NCI-H524 treated with DMSO at 0.1 percent for 48 hours (cell line): Measurements from ENCODE around the gene EFCAB14.
"Not testable (repeated sequence)": the region's sequence is repeated elsewhere in the genome, so short reads cannot be mapped to it uniquely, and the experiment has no call there.

Source experiments
- DNase-seq: peaks from one replicate; lab custom pipeline; 2025; lab: John Stamatoyannopoulos, UW

Gene EFCAB14

DNA sequence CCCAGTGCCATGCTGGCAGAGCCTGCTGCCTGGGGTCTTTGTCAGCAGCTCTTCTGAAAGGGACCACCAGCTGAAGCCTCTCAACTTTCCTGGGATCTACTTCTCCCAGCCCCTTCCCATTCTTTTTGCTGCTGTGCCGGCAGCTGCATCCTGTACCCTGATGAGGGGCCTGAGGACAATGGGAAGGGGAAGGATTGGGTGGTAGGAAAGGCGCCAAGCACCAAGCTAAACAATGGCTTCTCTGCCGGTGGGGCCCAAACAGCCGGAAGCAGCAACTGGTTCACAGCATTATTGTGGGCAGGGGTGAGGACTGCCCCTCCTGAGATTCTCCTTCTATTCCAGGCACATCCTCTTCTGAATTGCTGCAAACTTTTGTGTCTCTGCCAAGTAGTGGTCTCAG lies 5.0 kb upstream of the EFCAB14 start:
- DNase-seq = no peak

DNA sequence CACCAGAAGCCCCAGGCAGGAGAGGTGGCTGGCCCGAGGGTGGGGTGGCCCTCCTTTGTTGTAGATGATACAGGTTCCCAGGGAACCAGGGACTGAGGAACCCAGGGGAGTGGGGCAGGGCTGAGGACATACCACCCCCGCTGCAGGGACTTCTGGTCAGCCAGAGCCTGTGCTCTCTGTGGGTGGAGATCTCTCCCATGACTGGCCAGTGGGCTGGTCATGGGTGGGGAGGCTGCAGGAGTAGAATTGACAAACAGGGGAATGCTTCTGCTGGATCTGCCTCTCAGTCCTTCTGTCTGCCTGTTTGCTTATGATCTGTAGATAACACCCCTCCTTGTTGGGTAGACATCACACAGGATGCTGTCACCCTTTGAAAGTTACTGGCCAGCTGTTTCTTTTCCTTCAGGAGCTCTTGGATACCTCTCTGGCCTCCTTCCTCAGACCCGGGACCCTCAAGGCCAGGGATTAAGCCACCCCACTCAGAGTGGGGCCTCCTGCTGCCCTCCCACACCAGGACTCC lies 2.8 kb upstream of the EFCAB14 start:
- DNase-seq = no peak

DNA sequence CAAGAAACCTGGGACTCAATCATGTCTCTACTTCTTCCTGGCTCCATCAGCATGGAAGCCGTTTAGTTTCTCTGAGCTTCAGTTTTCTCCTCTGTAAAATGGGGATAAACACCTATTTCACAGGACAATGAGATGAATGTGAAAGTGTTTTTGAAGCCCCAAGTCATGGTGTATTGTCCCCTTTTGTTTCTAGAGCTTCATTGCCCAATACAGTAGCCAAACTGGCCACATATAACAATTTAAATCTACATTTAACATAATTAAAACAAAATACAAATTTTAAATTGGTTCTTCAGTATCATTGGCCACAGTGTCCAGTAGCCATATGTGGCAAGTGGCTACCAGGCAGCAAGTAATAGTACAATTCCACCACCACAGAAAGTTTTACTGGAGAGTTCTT lies 2.3 kb upstream of the EFCAB14 start:
- no peak for DNase-seq

DNA sequence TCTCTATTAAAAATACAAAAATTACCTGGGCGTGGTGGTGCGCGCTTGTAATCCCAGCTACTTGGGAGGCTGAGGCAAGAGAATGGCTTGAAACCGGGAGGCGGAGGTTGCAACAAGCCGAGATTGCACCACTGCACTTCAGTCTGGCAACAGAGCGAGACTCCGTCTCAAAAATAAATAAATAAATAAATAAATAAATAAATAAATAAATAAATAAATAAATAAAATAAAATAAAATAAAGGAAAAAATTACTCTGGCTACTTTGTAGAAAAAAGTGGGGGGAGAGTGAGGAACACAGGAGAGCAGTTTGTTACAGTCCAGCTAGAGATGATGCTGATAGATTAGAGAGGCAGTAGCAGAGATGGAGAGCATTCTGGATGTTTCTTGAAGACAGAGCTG lies 1.4 kb upstream of the EFCAB14 start:
- not testable (repeated sequence) for DNase-seq

DNA sequence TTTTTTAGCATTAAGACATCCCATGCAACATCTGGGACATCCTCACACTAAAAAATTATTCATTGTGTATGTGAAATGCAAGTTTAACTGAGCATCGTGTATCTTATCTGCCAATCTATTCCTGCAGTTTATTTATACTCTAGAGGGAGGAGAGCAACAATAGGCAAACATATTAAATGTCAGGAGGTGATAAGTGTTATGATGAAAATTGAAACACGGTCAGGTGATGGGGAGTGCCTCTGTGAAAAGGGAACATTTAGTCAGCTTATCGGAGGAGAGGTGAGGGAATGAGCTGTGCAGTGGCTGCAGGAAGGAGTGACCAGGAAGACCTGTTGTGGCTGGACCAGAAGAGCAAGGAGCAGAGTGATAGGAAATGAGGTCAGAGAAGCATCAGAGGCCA lies 775 bp upstream of the EFCAB14 start:
- no peak for DNase-seq

DNA sequence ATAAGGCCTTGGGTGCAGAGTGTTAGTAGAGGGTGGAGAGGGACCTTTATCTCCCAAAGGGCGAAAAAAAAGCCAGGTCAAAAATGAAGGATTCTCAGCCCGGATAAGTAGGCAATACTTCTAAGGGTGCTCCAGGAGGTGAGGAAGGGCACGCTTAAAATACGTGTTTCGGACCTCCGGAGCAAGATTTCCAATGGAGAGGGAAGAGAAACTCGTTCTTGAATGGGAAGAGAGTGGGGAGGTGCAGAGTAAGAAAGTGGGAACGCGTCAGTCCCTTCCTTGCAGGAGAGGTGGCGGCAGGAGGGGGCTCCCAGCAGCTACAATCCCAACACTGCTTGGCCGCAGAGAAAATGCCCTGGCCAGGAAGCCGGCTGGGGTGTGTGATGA lies 581 bp downstream of the EFCAB14 start:
- no peak for DNase-seq

DNA sequence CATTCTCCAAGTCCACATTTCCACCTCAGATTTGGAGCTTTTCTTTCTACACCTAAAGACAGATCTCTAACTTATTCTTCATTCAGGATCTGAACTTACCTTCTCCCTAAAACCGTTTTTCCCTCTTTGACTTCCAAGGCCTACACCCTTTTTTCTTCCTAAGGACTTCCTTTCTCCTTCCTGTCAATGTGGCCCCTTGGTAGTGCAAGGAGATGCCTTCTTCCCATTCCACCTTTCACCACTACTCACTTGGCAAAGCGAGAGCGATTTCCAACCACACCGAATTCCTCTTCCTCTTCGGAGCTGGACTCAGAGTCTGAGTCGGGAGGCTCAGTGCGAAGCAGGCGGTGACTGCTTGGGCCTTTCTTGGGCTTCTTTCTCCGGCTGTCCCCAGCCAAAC lies 1.3 kb downstream of the EFCAB14 start:
- no peak for DNase-seq

DNA sequence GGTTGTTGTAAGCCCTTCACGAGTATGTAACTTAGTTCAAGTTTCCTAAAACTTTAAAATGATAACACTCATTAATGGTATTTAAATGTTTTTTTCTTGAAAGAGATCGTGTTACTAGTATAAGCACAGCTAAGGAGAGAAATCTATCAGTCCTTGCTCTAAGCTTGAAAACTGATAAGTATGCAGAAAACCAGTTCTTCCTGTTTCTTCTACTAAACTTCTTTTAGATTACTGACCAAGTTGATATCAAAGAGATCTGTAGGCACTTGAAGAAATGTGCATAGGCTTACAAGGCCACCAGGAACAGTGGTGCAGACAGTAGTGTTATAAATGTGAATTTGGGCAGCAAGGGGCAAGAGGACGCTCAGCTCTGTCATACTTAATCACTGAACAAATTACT lies 3.9 kb downstream of the EFCAB14 start:
- no peak for DNase-seq

DNA sequence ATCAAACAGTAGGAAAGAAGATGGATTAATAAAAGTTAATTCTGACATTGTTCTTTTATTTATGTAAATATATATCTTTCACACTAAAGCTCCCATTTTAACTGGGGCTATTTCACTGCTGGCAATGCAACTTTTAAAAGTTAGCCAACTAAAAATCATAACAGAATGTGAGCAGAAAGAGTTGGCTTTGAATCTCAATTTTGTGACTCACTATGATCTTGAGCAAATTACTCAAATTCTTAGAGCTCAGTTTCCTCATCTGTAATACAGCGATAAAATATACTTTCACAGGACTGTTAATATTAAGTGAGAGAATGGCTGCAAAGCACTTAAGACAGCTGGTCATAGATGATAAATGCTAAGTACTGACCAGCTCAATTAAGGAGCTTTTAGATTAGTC lies 10.8 kb downstream of the EFCAB14 start:
- no peak for DNase-seq

DNA sequence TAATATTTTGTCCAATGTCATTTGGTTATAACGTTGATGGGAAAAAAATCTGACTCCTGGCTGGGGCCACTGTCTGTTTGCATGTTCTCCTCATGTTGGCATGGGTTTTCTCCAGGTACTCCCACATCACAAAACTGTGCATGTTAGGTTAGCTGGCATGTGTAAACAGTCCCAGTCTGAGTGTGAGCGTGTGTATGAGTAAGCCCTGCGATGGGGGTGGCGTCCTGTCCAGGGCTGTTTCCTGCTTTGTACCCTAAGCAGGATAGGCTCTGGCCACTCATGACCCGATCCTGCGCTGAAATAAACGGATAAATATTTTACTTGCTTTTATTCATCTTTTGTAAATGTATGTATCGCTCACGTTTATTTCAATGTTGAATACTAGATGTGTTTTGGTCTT lies 13.5 kb downstream of the EFCAB14 start:
- DNase-seq = no peak

DNA sequence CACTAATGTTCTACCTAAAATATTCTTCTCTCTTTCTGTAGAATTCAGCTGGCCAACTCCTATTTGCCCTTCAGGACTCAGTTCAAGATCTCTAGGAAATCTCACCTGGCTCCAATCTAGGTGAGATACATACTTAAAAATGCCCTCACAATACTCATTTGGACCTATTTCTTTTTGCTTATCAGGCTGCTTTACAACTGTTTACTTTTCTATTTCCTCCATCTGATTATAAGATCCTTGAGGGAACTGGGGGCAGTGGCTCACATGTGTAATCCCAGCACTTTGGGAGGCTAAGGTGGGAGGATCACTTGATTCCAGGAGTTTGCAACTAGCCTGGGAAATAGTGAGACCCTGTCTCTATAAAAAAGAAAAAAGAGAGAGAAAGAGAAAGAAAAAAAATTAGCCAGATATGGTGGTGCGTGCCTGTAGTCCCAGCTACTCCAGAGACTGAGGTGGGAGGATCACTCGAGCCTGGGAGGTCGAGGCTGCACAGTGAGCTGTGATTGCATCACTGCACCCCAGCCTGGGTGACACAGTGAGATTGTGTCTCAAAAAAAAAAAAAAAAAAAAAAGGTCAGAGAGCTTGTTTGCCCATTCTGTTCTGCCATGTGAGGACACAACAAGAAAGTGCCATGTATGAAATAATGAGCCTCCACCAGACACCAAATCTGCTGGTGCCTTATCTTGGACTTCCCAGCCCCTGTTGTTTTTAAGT lies 14.8 kb downstream of the EFCAB14 start:
- DNase-seq = no peak

DNA sequence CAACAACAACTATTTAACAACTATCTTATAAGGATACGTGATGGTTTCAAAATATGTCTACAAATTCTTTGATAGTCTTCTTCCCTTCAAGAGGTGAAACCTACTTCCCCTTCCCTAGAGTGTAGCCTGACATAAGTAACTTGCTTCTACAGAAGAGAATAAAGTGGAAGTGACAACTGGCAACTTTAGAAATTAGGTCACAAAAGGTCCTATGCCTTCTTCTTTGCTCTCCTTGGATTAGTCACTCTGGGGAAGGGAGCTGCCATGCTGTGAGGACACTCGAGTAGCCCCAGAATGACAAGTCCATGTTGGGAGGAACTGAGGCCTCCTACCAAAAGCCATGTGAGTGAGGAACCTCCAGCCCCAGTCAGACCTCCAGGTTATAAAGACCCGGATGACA lies 19.2 kb downstream of the EFCAB14 start:
- DNase-seq = no peak

DNA sequence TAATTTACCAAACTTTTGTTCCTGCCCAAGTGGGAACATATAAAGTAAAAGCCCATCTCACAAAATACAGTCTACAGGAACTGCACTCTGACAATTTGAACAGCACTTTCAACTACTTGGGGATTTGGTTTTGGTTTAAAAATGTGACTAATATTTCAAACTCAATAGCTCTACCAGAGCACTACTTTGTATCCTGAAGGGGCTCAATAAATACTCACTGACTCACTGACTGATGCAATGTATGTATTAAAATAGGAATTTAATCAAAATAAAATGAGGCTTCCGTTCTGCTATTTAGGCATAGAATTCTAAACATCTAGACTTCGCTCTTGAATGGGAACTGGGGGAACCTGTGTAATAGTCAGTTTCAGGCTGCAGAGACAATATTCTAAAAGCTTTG lies 21.9 kb downstream of the EFCAB14 start:
- DNase-seq = no peak

DNA sequence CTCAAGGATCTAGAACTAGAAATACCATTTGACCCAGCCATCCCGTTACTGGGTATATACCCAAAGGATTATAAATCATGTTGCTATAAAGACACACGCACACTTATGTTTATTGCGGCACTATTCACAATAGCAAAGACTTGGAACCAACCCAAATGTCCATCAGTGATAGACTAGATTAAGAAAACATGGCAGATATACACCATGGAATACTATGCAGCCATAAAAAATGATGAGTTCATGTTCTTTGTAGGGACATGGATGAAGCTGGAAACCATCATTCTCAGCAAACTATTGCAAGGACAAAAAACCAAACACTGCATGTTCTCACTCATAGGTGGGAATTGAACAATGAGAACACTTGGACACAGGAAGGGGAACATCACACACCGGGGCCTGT lies 24.2 kb downstream of the EFCAB14 start:
- not testable (repeated sequence) for DNase-seq

DNA sequence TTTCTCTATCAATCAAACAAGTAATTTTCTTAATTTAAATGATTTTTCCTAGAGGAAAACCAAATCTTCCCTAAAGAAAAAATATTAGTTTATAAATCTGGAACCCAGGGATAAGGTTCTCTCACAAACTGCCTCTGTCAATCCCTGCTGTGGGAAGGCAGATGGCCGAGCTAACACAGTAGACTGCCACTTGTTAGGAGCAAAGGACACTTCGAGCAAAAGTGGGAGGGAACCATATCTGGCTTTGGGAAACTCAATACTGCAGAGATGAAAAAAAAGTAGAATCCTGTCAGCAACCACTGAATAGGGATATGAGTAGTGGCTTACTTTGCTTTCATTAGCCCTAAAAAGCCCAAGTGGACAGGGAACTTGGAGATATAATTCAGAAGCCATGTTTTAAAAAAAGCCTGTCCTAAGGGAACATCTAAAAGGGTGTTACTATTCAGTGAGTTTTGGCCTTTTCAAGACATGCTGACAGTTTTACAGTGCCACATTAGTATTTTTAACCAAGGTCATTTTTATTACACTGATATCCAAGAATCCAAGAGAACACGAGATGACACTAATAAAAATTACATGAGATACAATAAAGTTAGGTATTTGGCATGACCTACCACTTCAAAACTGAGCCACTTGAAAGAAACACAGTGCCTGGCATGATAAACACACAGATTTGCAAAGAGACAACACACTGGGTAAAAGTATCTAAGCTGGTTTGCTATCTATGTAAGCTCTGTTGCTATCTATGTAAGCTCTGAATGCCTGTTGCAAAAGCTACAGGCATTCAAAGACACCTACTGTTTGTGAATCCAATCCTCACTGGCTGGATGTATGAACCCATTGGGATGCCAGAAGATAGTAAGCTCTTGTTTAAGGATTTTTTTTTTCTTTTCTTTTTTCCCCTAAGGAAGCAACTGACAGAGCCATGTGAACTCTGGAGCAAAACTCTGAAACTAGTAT lies 25.8 kb downstream of the EFCAB14 start:
- peak; percentile 35 for DNase-seq

DNA sequence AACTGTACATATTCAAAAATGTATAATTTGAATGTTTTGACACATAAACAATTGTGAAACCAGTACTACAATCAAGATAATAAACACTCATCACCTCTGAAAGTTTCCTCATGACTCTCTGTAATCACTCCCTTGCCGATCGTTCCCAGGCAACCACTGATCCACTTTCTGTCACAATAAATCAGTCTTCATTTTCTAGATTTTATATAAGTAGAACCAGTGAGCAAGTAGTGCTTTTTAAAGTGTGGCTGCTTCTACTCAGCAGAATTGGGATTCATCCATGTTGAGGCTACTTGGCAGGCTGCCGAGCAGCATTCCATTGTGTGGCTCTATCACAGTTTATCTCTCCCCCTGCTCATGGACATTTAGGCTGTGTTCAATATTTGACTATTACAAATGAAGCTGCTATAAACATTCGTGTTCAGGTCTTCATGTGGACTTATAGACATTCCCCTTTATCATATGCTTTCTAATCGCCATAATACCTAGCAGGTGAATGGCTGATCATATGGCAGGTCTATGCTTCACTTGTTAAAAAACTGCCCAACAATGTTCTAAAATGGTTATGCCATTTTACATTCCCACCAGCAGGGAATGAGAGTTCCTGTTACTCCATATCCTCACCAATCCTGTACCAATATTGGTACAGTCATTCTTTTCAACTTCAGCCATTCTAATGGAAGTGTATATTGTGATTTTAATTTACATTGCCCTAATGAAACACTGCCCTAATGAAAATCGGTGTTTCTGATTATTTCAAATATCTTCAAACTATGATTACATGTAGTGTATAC lies 26.7 kb downstream of the EFCAB14 start:
- DNase-seq = no peak

DNA sequence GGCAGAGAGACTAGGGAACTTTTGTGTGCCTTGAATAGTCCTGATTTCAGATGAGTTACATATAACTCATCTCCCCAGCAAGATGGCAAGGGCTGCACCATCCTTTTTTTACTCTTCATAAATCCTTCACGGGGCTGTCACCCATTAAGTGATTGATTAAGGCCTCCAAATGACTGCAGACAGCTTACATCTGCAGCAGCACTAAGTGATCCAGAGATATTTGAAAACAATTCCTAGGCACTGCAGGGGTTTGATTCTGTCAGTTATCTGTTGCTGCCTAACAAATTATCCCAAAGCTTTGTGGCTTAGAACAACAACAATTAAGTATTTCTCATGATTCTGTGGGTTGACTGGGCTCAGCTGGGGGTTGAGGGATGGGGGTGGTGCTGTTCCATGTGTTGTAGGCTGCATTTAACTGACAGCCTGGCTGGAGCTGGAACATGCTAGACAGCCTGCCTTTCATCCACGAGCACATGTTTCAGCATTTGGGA lies 27.9 kb downstream of the EFCAB14 start:
- DNase-seq = no peak

DNA sequence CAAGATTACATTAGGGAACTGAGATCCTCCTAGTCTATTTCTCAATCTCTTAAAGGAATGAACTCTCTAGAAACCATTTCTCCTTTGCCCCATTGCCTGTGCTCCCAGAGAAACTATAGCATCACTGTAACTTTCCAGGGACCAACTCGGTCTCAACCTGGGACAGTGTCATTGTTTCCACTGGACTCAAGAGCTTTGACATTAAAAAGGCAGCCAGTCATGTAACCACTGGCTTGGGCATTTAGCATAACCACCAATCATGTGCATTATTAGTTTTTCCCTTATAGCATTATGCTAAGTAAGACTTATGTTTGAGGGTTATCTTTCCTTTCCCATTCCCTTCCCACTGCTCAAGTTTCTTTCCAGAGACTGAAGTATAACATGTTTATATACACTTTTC lies 29.0 kb downstream of the EFCAB14 start:
- DNase-seq = no peak

DNA sequence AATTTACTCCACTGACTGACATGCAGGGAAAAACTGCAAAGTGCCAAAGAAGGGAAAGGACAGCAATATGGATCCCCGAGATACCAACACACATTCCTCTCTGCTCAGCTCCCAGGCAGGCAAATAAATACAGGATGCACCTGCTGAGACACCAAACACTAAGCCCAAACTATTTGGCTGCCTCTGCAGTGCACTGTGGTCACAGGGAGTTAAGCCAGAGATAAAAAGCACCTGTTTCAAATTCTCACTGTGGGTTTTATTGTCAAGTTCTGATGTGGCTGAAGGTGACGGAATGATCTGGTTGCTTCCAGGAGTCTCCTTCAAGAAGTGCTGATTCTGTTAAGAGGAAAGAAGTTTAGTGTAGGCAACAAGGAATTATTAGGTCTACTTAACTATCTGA lies 29.6 kb downstream of the EFCAB14 start:
- DNase-seq = no peak

DNA sequence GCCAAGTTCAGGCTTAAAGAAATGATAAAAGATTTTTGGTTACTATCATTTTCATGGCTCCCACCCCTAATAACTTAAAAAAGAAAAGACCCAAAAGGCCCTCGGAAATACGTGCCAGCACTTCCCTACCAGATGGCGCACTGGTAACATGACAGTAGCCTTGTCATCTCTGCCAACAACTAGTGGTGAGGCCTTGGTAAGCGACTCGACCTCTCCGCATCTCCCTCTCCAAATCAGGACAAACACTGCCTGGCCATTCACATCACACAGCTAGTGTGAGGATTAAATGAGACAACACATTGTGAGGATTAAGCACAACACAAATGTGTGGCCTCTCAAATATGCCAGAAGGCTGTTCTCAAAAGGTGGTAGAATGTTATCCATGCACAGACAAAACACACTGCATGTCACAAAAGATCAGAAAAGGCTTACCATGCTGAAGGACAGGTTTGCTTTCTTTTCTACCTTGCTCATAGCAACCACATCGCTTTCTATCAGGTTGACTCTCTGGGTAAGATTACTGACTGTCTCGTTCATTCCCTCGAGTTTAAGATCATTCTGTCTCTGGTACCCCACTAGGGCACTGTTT lies 30.9 kb downstream of the EFCAB14 start:
- no peak for DNase-seq

DNA sequence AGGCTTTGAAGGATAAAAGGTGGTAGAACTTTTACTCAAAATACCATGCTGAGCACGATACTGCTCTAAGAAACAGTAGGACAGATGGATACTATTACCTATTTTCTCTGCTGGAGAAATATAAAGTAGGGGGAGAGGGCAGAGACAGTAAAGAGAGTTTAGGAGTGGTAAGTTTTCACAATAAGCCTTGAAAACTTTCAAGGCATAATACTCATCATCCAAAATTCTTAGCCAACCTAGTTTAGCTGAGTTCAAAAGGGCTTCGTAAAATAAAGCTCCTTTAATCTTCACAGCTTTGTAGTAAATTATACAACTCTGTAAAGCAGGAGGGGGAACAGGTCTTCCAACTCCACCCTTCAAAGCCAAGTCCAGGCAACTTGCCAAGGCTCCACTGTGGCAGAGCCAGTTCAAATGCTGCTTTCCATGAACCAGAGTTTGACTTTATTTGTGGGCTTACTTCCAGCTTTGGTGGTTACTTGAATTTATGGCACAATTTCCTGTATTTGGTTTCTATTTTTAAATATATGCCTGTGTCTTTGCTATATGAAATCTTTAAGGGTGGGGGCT lies 31.7 kb downstream of the EFCAB14 start:
- no peak for DNase-seq
